K562 (cell line): ENCODE data around the gene ABCF2. TPM values are rescaled to one million over a fixed set of nuclear protein-coding genes. Genes with fewer than 3 reads are reported as not detected.

Experiments used
- ARID2 ChIP-seq: fragments of 450-650 bp; IDR thresholded peaks from 2 replicates; pipeline ENCODE4 v1.6.1; 2017; ENCODE audit warnings: antibody characterized with exemption, mild to moderate bottlenecking
- ATF3 ChIP-seq, 2 experiments: fragments of 450-650 bp in 1 of 2; sonication (generic) in 1 of 2; formaldehyde crosslinking in 1 of 2; IDR thresholded peaks in 1 of 2; conservative IDR thresholded peaks in 1 of 2; 2 replicates each; pipeline versions ENCODE4 v1.6.1 to v1.8.1; 2016 to 2023; ENCODE audit warnings: mild to moderate bottlenecking in 2 of 2, moderate library complexity in 2 of 2, inconsistent platforms in 1 of 2, missing genetic modification reagents in 1 of 2
- CHCHD3 ChIP-seq: fragments of 250-450 bp; sonication (Bioruptor Pico); IDR thresholded peaks from 2 replicates; pipeline ENCODE4 v2.1.2; 2022; ENCODE audit warnings: mild to moderate bottlenecking
- CREB1 ChIP-seq, 2 experiments: sonication (generic) in 1 of 2; formaldehyde crosslinking in 1 of 2; IDR thresholded peaks; 2 replicates each; pipeline versions ENCODE4 v1.6.1 to v1.8.0; 2012 to 2022; ENCODE audit warnings: inconsistent platforms in 1 of 2, mild to moderate bottlenecking in 1 of 2, missing genetic modification reagents in 1 of 2, moderate library complexity in 1 of 2
- HOMEZ ChIP-seq: fragments of 250-450 bp; sonication (Bioruptor Pico); IDR thresholded peaks from 2 replicates; pipeline ENCODE4 v1.4.0; 2020; ENCODE audit warnings: mild to moderate bottlenecking, moderate library complexity
- KDM5B ChIP-seq: fragments of 200-600 bp; sonication (generic); IDR thresholded peaks from 2 replicates; pipeline ENCODE4 v1.6.1; 2012; ENCODE audit warnings: low read depth, mild to moderate bottlenecking, moderate library complexity, low read length, control low read depth, inconsistent platforms; ENCODE audit not compliant: insufficient replicate concordance
- L3MBTL2 ChIP-seq: fragments of 450-650 bp; IDR thresholded peaks from 2 replicates; pipeline ENCODE4 v1.6.1; 2016; ENCODE audit warnings: mild to moderate bottlenecking, moderate library complexity
- NR2C2 ChIP-seq, 2 experiments: fragments of 200-800 bp in 1 of 2; sonication (Bioruptor generic) in 1 of 2; sonication (generic) in 1 of 2; formaldehyde crosslinking in 1 of 2; IDR thresholded peaks; 2 replicates each; pipeline versions ENCODE4 v1.6.1 to v1.8.0; 2016 to 2022; ENCODE audit warnings: mild to moderate bottlenecking in 1 of 2, missing compliant biosample characterization in 1 of 2, missing genetic modification characterization in 1 of 2, missing genetic modification reagents in 1 of 2
- POLR2AphosphoS2 ChIP-seq: IDR thresholded peaks from 2 replicates; pipeline ENCODE4 v1.6.1; 2012; ENCODE audit warnings: low read length, improper control_type of control experiment
- RBM22 ChIP-seq: fragments of 200-400 bp; formaldehyde crosslinking; IDR thresholded peaks from 2 replicates; pipeline ENCODE4 v1.6.1; 2018; ENCODE audit warnings: low read length, low read depth; ENCODE audit not compliant: poor library complexity, severe bottlenecking
- RNF219 ChIP-seq: fragments of 250-450 bp; sonication (Bioruptor Pico); IDR thresholded peaks from 2 replicates; pipeline ENCODE4 v1.5.0; 2022; ENCODE audit warnings: mild to moderate bottlenecking
- SMARCE1 ChIP-seq: fragments of 450-650 bp; IDR thresholded peaks from 2 replicates; pipeline ENCODE4 v1.7.1; 2016; ENCODE audit warnings: mild to moderate bottlenecking
- TCF7 ChIP-seq: sonication (generic); IDR thresholded peaks from 2 replicates; pipeline ENCODE4 v1.6.1; 2016; ENCODE audit warnings: antibody characterized with exemption, borderline replicate concordance
- TEAD4 ChIP-seq, 2 experiments: sonication (generic) in 1 of 2; formaldehyde crosslinking in 1 of 2; IDR thresholded peaks; 2 replicates each; pipeline versions ENCODE4 v1.6.1 to v1.8.0; 2012 to 2022; ENCODE audit warnings: borderline replicate concordance in 1 of 2, inconsistent platforms in 1 of 2, low read length in 1 of 2, mild to moderate bottlenecking in 1 of 2, missing genetic modification reagents in 1 of 2
- YY1 ChIP-seq, 3 experiments: IDR thresholded peaks; 2 replicates each; pipeline ENCODE4 v1.6.1; 2011; ENCODE audit warnings: low read length in 2 of 3, mild to moderate bottlenecking in 2 of 3, moderate library complexity in 2 of 3, borderline replicate concordance in 1 of 3, control low read depth in 1 of 3, low read depth in 1 of 3; ENCODE audit not compliant: insufficient read depth in 3 of 3, insufficient replicate concordance in 2 of 3, control insufficient read depth in 1 of 3, insufficient read length in 1 of 3; ENCODE audit errors: extremely low read depth in 1 of 3
- ZNF121 ChIP-seq: sonication (generic); formaldehyde crosslinking; conservative IDR thresholded peaks from 2 replicates; pipeline ENCODE4 v1.8.0; 2022; ENCODE audit warnings: missing genetic modification reagents
- ZNF263 ChIP-seq: sonication (generic); formaldehyde crosslinking; IDR thresholded peaks from 2 replicates; pipeline ENCODE4 v1.8.0; 2022; ENCODE audit warnings: mild to moderate bottlenecking, missing genetic modification reagents, borderline replicate concordance
- ZNF347 ChIP-seq: fragments of 450-650 bp; formaldehyde crosslinking; IDR thresholded peaks from 2 replicates; pipeline ENCODE4 v1.4.0; 2020; ENCODE audit warnings: low read depth, mild to moderate bottlenecking, moderate library complexity
- polyA plus RNA-seq, 8 experiments: library from polyadenylated mRNA; depleted of rRNA in 4 of 8; stranded (reverse) in 5 of 8; unstranded in 3 of 8; fragments of >200 nt; fragmentation: Nextera tagmentation in 2 of 8; fragmentation: Illumina TruSeq in 1 of 8; extraction: Ambion mirVana in 2 of 8; extraction: Trizol in 1 of 8; gene quantifications; 2 replicates each; pipeline versions ENCODE4 v1.2.1 to v1.2.3, GENCODE V29; 2011 to 2014; ENCODE audit warnings: inconsistent platforms in 1 of 8, missing spikeins in 1 of 8
- total RNA-seq, 7 experiments: library from RNA; depleted of rRNA in 6 of 7; stranded (reverse); fragments of >200 nt in 6 of 7; fragmentation: Illumina TruSeq in 2 of 7; extraction: Trizol in 2 of 7; gene quantifications; 2 replicates each; pipeline versions ENCODE4 v1.2.1 to v1.2.3, GENCODE V29; 2011 to 2021; ENCODE audit warnings: low replicate concordance in 1 of 7

The ABCF2 gene
- total and polyA plus RNA-seq, 9 of the 15 experiments (the other 6 are each of a cell fraction or from before 2014, with no cell fraction given), result 62.1 to 224 (median 113) TPM

GRCh38 chr7:151232917-151233701 lies 6.1 kb upstream of the ABCF2 start (continued):
- TF ChIP-seq RNF219 (CRISPR knock-in tag) (no peak), POLR2AphosphoS2 (no peak), ZNF121 (CRISPR knock-in tag) (no peak), ZNF347 (no peak), ARID2 (0 out of 2 replicates have a peak, but pooled peaks have one; percentile 44), TEAD4 (IDR thresholded peaks at IDR 0.05; ENCODE audit: low read length) (peak; percentile 44; the same call in 1 of the 2 replicates), TEAD4 (CRISPR knock-in tag; IDR thresholded peaks at IDR 0.05; ENCODE audit: borderline replicate concordance) (no peak), L3MBTL2 (0 out of 2 replicates have a peak, but pooled peaks have one; percentile 32), CREB1 (IDR thresholded peaks at IDR 0.05) (no peak; the same call in 1 of the 2 replicates), CREB1 (CRISPR knock-in tag; IDR thresholded peaks at IDR 0.05) (no peak), ATF3 (IDR thresholded peaks at IDR 0.05) (peak; percentile 69), ATF3 (CRISPR knock-in tag; conservative IDR thresholded peaks at IDR 0.05) (no peak; the same call in none of the 2 replicates), KDM5B (no peak), SMARCE1 (peak; percentile 50; the same call in 1 of the 2 replicates), CHCHD3 (CRISPR knock-in tag) (no peak), RBM22 (no peak), ZNF263 (CRISPR knock-in tag) (0 out of 2 replicates have a peak, but pooled peaks have one; percentile 22), TCF7 (no peak), YY1 (IDR thresholded peaks at IDR 0.05; ENCODE audit: borderline replicate concordance in 1 of 3, control insufficient read depth in 1 of 3, extremely low read depth in 1 of 3, insufficient read depth in 3 of 3, insufficient read length in 1 of 3, insufficient replicate concordance in 2 of 3, low read depth in 1 of 3, low read length in 2 of 3) (peak; percentile 55 to 92 (median 83)), NR2C2 (CRISPR knock-in tag; IDR thresholded peaks at IDR 0.05) (no peak), NR2C2 (tag; IDR thresholded peaks at IDR 0.05) (peak; percentile 2; the same call in 1 of the 2 replicates), HOMEZ (CRISPR knock-in tag) (no peak)
